ENCODE results near the gene AMPD2.

DNA sequence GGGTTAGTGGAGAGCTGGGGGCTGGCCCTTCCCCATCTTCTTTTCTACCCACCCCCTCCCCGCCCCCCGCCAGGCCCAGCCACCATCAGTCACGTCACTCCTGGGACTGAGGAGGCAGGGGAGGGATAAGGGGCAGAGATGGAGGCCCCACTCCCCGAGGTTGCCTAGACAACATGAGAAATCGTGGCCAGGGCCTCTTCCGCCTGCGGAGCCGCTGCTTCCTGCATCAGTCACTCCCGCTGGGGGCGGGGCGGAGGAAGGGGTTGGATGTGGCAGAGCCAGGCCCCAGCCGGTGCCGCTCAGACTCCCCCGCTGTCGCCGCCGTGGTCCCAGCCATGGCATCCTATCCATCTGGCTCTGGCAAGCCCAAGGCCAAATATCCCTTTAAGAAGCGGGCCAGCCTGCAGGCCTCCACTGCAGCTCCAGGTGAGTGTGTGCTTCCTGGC is 1.2 kb downstream of the AMPD2 start:
- TF ChIP-seq, protein P1, sequence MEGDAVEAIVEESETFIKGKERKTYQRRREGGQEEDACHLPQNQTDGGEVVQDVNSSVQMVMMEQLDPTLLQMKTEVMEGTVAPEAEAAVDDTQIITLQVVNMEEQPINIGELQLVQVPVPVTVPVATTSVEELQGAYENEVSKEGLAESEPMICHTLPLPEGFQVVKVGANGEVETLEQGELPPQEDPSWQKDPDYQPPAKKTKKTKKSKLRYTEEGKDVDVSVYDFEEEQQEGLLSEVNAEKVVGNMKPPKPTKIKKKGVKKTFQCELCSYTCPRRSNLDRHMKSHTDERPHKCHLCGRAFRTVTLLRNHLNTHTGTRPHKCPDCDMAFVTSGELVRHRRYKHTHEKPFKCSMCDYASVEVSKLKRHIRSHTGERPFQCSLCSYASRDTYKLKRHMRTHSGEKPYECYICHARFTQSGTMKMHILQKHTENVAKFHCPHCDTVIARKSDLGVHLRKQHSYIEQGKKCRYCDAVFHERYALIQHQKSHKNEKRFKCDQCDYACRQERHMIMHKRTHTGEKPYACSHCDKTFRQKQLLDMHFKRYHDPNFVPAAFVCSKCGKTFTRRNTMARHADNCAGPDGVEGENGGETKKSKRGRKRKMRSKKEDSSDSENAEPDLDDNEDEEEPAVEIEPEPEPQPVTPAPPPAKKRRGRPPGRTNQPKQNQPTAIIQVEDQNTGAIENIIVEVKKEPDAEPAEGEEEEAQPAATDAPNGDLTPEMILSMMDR (IDR thresholded peaks at IDR 0.05) = no peak
- no peak for TF ChIP-seq POLR2AphosphoS5 (IDR thresholded peaks at IDR 0.05; ENCODE audit: low read depth, low read length)
- TF ChIP-seq SIN3A (IDR thresholded peaks at IDR 0.05; ENCODE audit: borderline replicate concordance, insufficient read depth, low read depth, low read length) = no peak; the same call in 1 of the 2 replicates
